Activated naive CD4-positive, alpha-beta T cell (primary cell): ENCODE data around the gene PDZK1.
"Not testable (repeated sequence)": the region's sequence is repeated elsewhere in the genome, so short reads cannot be mapped to it uniquely, and the experiment has no call there.

Source experiments
- DNase-seq, 4 experiments: peaks; one replicate each; lab custom pipeline; 2025; lab: John Stamatoyannopoulos, UW

PDZK1 gene

DNA sequence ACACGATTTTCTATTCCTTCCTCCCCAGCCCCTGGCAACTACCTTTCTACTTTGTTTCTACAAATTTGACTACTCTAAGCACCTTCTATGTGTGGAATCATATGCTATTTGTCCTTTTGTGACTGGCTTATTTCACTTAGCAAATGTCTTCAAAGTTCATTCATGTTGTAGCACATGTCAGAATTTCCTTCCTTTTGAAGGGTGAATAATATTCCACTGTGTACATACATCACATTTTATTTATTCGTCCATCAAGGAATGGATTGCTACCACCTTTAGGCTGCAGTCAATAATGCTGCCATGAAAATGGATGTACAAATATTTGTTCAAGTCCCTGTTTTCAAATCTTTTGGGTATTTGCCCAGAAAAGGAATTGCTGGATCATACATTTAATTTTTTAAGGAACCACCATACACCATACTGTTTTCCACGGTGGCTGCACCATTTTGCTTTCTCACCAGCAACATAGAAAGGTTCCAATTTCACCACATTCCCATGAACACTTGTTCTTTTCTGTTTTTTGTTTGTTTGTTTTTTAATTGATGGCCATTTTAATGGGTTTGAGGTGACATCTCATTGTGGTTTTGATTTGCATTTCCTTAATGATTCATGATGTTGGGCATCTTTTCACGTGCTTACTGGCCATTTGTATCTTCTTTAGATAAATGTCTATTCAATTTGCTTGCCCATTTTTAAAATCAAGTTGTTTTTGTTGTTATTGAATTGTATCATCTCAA lies 3.3 kb upstream of the PDZK1 start:
- no peak for DNase-seq

GRCh38 chr1:145708063-145708462 lies 895 bp upstream of the PDZK1 start:
- DNase-seq = no peak

GRCh38 chr1:145706086-145706664 lies 993 bp downstream of the PDZK1 start:
- no peak for DNase-seq

- DNase-seq = no peak
Observed at GRCh38 chr1:145705622-145706021, 1.5 kb downstream of the PDZK1 start.

DNA sequence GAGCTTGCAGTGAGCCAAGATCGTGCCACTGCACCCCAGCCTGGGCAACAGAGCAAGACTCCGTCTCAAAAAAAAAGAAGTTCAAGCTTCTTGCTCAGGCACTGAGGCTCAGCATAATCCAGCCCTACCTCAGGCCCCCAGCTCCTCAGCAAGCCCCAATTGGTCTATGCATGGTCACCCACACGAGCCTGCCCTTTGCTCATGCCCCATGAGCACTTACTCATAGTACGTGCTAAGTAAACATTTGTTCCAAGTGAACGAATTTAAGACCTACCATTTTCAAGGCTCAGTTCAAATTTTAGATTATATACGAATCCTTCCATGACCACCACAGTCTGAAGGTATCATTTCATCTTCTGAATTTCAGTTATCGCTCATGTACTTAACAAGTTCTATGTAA lies 4.3 kb downstream of the PDZK1 start:
- DNase-seq = no peak

- no peak for DNase-seq
Observed at GRCh38 chr1:145702052-145702451, 5.1 kb downstream of the PDZK1 start.

DNA sequence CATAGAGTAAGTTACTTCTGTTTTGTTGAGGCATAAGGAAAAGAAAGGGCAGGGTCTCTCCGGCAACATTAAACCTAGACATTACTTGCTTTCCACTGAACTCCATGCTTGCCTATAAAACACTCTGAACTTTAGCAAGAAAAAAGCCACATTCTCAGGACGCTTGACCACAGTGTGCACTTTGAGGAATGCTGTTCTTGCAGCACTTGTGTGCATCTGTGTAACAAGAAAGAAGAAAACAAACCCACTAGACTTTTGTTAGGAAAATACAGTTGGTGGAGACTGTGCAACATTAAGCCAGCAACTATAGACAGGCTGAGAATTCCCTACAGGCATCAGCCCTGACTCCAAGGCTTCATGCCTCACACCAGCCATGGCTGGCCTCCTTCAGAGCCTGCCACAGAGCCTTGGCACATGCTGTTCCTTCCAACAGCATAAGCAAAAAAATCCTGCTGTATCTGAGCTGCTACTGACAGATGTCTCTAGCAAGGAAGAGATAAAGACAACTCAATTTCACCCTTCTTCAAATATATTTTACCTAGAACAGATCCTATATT lies 5.8 kb downstream of the PDZK1 start:
- no peak for DNase-seq

DNA sequence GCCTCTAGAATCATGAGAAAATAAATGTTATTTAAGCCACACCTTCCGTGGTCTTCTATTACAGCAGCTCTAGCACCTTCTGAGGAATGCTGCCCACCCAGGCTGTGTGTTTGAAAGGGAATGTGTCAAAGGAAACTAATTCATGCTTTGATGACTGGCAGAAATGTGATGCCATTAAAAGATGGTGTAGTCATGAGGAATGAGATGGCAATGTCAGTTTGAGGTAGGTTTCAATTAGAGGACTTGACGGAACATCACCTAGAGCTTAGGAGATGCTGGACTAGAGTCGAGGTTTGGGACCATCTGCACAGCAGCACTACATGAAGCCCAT lies 10.6 kb downstream of the PDZK1 start:
- no peak for DNase-seq

DNA sequence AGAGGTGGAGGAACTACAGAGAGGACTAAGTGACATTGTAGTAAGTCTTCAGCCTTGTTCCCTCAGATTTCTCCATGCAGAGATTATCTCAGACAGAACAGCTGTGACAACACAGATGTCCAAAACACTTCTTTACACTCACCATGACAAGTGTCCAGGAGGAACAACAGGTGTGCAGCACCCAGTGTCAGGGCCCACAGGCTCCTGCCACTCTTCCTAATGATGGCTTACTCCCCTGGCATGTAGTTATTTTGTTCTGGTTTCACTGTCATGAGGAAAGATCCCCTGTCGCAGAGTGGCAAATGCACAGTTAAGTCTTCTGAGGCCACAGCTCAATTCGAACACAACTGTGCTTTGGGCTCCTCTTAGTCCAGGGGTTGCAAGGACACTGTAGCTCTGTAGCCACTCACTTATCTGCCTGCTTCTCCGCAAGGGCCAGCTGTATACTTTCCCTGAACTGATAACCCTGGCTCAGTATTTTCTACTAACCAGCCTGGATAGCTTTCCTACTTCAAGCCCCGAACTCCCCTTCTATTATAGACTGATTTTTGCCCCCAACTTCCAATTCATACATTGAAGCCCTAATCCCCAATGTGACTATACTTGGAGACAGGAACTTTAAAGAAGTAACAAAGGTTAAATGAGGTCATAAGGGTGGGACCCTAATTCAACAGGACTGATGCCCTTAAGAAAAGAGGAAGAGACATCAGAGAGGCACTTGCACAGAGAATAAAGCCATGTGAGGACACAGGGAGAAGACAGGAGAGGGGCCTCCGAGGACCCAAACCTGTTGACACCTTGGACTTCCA lies 11.1 kb downstream of the PDZK1 start:
- no peak for DNase-seq

DNA sequence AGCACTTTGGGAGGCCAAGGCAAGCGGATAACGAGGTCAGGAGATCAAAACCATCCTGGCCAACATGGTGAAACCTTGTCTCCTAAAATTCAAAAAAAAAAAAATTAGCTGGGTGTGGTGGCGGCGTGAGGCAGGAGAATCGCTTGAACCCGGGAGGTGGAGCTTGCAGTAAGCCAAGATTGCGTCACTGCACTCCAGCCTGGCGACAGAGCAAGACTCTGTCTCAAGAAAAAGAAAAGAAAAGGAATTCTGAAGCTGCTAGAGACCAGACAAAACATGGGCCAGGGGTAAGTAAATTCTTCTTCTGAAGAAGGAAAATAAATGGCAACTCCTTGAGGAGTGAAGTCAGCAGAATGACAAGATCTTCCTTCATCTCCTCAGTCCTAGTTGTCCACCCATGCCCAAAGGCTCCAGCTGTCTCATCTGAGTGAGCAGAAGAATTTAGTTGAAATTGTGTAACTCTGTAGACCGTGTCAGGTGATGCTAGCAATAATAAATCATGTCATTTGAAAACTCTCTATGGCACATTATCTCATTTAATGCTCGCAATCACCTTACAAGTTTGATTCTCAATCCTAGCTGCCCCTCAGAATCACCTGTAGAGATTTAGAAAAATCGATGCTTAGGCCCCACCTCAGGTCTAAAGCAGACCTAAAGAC lies 14.3 kb downstream of the PDZK1 start:
- no peak for DNase-seq

DNA sequence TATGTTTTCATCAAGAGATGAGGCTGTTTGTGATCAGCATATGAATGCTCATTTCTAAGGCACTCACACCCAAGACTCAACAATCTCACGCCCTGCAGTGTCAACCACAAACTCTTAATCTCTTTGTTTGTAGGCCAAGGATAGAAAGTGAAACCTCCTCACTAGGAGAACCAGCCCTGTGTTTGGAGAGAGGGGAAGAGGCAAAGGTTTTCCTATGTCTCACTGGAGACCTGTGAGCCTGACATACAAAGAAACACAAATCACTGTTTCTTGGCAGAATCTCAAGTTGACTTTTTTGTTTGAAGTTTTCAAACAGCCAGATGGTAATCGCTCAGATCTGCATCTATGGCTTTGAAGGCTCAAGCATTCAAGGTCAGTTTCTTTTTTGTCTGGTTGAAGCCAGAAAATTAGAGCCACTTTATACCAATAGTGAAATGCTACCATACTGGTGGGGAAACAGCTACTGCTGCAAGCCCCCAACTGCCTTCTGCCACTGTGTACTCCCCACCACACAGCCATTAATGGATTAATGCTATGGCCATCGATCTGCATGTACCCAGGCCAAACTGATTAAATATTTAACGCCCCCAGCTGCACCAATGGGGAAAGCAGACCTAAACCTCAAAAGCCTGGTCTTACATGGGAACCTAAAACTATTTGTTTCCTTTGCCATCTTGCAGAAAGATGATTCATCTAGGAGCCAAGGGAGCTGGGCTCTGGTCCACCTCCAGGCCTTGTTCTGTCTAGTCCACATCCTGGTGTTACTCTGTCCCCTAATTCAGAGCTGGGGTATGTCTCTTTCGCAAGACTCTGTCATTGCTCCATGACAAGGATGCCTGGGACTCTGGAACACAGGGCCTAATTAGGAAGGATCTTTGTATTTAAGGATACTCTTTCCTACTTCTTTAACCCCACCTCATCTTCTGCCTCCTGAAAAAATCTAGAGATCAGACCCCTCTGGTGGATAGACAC lies 16.3 kb downstream of the PDZK1 start:
- no peak for DNase-seq

GRCh38 chr1:145689922-145690321 lies 17.2 kb downstream of the PDZK1 start:
- DNase-seq = no peak

DNA sequence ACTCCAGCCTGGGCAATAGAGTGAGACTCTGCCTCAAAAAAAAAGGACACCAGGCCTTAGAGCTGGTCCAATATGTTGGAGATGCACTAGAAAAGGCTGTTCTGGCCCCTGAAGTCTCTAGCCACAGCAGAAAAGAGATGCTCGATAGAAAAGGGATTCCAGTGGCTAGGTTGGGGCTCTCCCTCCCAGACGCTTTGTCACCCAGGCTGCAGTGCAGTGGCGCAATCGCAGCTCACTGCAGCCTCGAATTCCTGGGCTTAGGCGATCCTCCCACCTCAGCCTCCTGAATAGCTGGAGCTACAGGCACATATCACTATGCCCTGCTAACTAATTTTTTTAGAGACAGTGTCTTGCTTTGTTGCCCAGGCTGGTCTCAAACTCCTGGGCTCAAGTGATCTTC lies 18.2 kb downstream of the PDZK1 start:
- no peak for DNase-seq

DNA sequence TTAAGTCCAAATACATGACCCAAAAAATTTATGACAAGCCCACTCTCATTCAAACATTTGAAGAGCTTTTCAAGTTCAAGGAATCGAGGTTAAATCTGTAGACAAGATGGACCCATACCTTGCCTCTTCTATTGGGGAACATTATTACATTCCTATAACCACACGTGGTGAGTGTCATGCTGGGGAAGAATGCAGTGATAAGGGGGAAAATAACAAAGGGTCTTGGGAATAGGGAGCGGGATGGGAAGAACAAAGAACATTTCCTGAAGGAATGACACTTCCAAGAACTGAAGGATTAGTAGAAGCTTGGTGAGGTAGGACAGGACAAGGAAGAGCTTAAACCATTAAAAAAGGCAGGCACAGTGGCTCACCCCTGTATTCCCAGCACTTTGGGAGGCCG lies 18.8 kb downstream of the PDZK1 start:
- DNase-seq = no peak

DNA sequence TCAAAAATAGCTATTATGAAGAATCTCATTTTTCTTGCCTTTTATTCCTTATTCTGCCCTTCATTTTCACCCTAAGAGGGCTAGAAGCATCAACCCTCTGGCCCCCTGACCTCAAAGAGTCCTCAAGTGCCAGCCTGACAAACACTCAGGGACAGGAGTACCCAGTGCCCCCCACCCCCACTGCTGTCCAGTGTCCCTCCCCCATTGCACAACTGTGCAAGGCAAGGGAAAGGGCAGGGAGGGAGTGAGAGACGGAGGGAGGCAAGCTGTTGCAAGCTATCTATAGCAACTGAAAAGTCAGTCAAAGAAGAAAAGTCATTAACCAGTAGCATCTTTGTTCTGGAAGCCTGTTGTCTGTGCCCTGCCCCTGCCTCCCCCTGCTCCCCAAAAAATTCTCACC lies 21.1 kb downstream of the PDZK1 start:
- not testable (repeated sequence) for DNase-seq

GRCh38 chr1:145684858-145685257 lies 22.3 kb downstream of the PDZK1 start:
- not testable (repeated sequence) for DNase-seq

GRCh38 chr1:145673217-145673616 lies 34.0 kb downstream of the PDZK1 start:
- DNase-seq = not testable (repeated sequence)

DNA sequence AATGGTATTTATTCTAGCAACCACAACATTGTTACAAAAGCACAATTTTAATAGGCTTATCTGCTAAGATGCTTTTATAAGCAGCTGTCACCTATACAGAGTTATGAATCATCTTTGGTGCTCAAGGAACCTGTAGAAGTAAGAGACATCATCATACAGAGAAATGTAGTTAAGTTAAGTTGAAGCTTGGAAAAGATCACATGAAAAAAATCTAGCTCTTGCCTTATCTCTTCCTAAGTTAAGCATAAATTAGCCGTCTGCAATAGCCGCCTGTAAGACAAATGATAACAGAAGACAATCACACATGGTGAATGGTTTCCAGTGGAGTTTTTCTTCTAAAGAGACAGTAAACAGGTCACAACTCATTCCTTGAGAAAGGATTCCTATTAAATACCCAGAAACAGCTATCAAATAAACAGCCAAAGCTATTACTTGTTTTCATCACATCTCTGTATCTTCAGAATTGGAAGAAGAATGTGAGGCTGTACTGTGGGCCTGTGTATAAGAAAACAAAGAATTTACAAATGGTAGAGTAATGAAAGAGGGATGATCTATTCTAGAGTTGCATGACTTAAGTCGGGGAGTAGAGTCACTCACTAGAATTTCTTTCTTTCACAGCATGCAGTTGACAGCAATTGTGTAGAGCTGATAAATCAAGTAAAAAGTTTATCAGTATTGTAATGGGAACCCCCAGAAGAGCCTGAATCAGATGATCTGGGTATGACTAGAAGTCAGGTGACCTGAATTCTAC lies 36.0 kb downstream of the PDZK1 start:
- not testable (repeated sequence) for DNase-seq

DNA sequence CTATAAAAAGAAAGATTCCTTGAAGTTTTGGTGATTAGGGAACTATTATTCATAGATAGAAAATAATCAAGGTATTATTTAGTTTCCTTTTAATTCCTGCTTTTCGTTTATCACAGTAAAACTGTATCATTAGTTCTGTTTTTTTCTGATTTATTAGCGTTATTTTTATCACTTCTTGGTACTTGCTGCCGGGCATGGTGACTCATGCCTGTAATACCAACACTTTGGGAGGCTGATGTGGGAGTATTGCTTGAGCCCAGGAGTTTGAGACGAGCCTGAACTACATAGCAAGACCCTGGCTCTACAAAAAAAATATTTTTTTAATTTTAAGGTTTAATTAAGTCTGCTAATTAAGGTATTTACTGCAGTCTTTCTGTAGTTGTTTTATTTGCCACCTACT lies 42.2 kb downstream of the PDZK1 start:
- not testable (repeated sequence) for DNase-seq

DNA sequence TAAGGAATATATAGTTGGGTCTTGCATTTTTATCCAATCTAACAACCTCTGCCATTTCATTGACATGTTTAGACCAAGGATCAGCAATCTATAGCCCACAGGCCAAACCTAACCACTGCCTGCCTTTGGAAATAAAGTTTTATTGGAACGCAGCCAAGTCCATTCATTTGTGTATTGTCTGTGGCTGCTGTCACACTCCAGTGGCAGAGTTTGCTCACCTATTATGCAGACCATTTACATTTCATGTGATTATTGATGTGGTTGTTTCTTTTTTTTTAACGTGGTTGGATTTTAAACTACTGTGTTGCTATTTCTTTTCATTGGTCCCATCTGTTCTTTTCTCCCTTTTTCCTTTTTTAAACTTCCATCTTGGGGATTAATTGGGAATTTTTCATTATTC lies 44.7 kb downstream of the PDZK1 start:
- not testable (repeated sequence) for DNase-seq
